Measurements from ENCODE around the gene ZNF608. TPM values are rescaled to one million over a fixed set of nuclear protein-coding genes. Genes with fewer than 3 reads are reported as not detected.

The ZNF608 gene
- total and polyA plus RNA-seq, 4 experiments from 2014 or later, result not detected

GRCh38 chr5:124732428-124733328, 13.8 kb downstream of the ZNF608 start:
- Histone ChIP-seq H3K27me3 (ENCODE audit: insufficient read depth, low read length) (no peaks in the 10 kb centered on the region), H3K9me3 (ENCODE audit: control insufficient read depth in 1 of 2, low read length in 2 of 2) (no peaks in the 10 kb centered on the region), H3K4me3 (ENCODE audit: low read length in 2 of 2) (no peak overlapping the region), H3K27ac (ENCODE audit: low read depth, low read length) (no peak overlapping the region), H3K4me1 (ENCODE audit: insufficient read depth, low read length) (no peaks in the 10 kb centered on the region), H3K36me3 (ENCODE audit: insufficient read depth, low read length) (no peaks in the 10 kb centered on the region)
- H3K36me3 Mint-ChIP-seq, result no peaks in the 10 kb centered on the region
- ChIA-PET POLR2A (ENCODE audit: partially characterized antibody) (no interaction called here), CTCF (ENCODE audit: partially characterized antibody) (no interaction called here)
- H3K4me1 Mint-ChIP-seq, result no peaks in the 10 kb centered on the region
- no peak overlapping the region for H3K27ac Mint-ChIP-seq
- no peak for DNase-seq
- H3K4me3 Mint-ChIP-seq, result no peak overlapping the region
- intact Hi-C loops (cut with micrococcal nuclease), result no loop called here
- peaks cover 0 to 7% (median under 1%) of the 10 kb centered on the region in 8 donors for H3K9me3 Mint-ChIP-seq
- peaks cover 10 to 13% of the 10 kb centered on the region in 2 donors for H3K27me3 Mint-ChIP-seq

- H3K27ac ChIP-seq (ENCODE audit: low read depth, low read length), result no peak overlapping the region
- peaks cover 0 to 9% (median 2%) of the 10 kb centered on the region in 8 donors for H3K9me3 Mint-ChIP-seq
- no peaks in the 10 kb centered on the region for H3K36me3 ChIP-seq (ENCODE audit: insufficient read depth, low read length)
- H3K4me1 ChIP-seq (ENCODE audit: insufficient read depth, low read length), result no peaks in the 10 kb centered on the region
- H3K9me3 ChIP-seq (ENCODE audit: control insufficient read depth in 1 of 2, low read length in 2 of 2), result no peaks in the 10 kb centered on the region
- no peak for DNase-seq
- no peaks in the 10 kb centered on the region for H3K36me3 Mint-ChIP-seq
- intact Hi-C loops (cut with micrococcal nuclease), result no loop called here
- H3K4me1 Mint-ChIP-seq, result no peaks in the 10 kb centered on the region
- H3K27ac Mint-ChIP-seq, result no peak overlapping the region
- no peak overlapping the region for H3K4me3 Mint-ChIP-seq
- POLR2A ChIA-PET (ENCODE audit: partially characterized antibody), result no interaction called here
- H3K4me3 ChIP-seq (ENCODE audit: low read length in 2 of 2), result no peak overlapping the region
- CTCF ChIA-PET (ENCODE audit: partially characterized antibody), result no interaction called here
- no peaks in the 10 kb centered on the region for H3K27me3 ChIP-seq (ENCODE audit: insufficient read depth, low read length)
- peaks cover 5 to 11% of the 10 kb centered on the region in 2 donors for H3K27me3 Mint-ChIP-seq
Measured at GRCh38 chr5:124730381-124730780, 16.1 kb downstream of the ZNF608 start.

GRCh38 chr5:124729720-124730359, 16.6 kb downstream of the ZNF608 start:
- Mint-ChIP-seq H3K9me3 (peaks cover 0 to 6% (median 1%) of the 10 kb centered on the region in 8 donors), H3K27ac (no peak overlapping the region), H3K27me3 (peaks cover 4 to 10% of the 10 kb centered on the region in 2 donors), H3K36me3 (no peaks in the 10 kb centered on the region), H3K4me1 (no peaks in the 10 kb centered on the region), H3K4me3 (no peak overlapping the region)
- Histone ChIP-seq H3K9me3 (ENCODE audit: control insufficient read depth in 1 of 2, low read length in 2 of 2) (no peaks in the 10 kb centered on the region), H3K36me3 (ENCODE audit: insufficient read depth, low read length) (no peaks in the 10 kb centered on the region), H3K4me1 (ENCODE audit: insufficient read depth, low read length) (no peaks in the 10 kb centered on the region), H3K27me3 (ENCODE audit: insufficient read depth, low read length) (no peaks in the 10 kb centered on the region), H3K4me3 (ENCODE audit: low read length in 2 of 2) (no peak overlapping the region), H3K27ac (ENCODE audit: low read depth, low read length) (no peak overlapping the region)
- POLR2A ChIA-PET (ENCODE audit: partially characterized antibody), result no interaction called here
- CTCF ChIA-PET (ENCODE audit: partially characterized antibody), result no interaction called here
- DNase-seq, result no peak
- intact Hi-C loops (cut with micrococcal nuclease), result no loop called here

- Mint-ChIP-seq H3K4me3 (no peak overlapping the region), H3K27me3 (peaks cover 4 to 7% of the 10 kb centered on the region in 2 donors), H3K27ac (no peak overlapping the region), H3K36me3 (no peaks in the 10 kb centered on the region), H3K4me1 (no peaks in the 10 kb centered on the region), H3K9me3 (peaks cover 0 to 7% (median 1%) of the 10 kb centered on the region in 8 donors)
- intact Hi-C loops (cut with micrococcal nuclease), result no loop called here
- H3K27ac ChIP-seq (ENCODE audit: low read depth, low read length), result no peak overlapping the region
- H3K4me1 ChIP-seq (ENCODE audit: insufficient read depth, low read length), result no peaks in the 10 kb centered on the region
- POLR2A ChIA-PET (ENCODE audit: partially characterized antibody), result no interaction called here
- H3K4me3 ChIP-seq (ENCODE audit: low read length in 2 of 2), result no peak overlapping the region
- CTCF ChIA-PET (ENCODE audit: partially characterized antibody), result no interaction called here
- H3K9me3 ChIP-seq (ENCODE audit: control insufficient read depth in 1 of 2, low read length in 2 of 2), result no peaks in the 10 kb centered on the region
- no peaks in the 10 kb centered on the region for H3K36me3 ChIP-seq (ENCODE audit: insufficient read depth, low read length)
- H3K27me3 ChIP-seq (ENCODE audit: insufficient read depth, low read length), result no peaks in the 10 kb centered on the region
- no peak for DNase-seq
Measured at GRCh38 chr5:124728968-124729332, 17.5 kb downstream of the ZNF608 start.

- POLR2A ChIA-PET (ENCODE audit: partially characterized antibody), result no interaction called here
Measured at GRCh38 chr5:124728331-124728967, 18.0 kb downstream of the ZNF608 start.

GRCh38 chr5:124726631-124727362, 19.6 kb downstream of the ZNF608 start:
- Histone ChIP-seq H3K36me3 (ENCODE audit: insufficient read depth, low read length) (no peaks in the 10 kb centered on the region), H3K27ac (ENCODE audit: low read depth, low read length) (no peak overlapping the region), H3K4me3 (ENCODE audit: low read length in 2 of 2) (no peak overlapping the region), H3K4me1 (ENCODE audit: insufficient read depth, low read length) (no peaks in the 10 kb centered on the region), H3K27me3 (ENCODE audit: insufficient read depth, low read length) (no peaks in the 10 kb centered on the region), H3K9me3 (ENCODE audit: control insufficient read depth in 1 of 2, low read length in 2 of 2) (no peaks in the 10 kb centered on the region)
- no peak for DNase-seq
- POLR2A ChIA-PET (ENCODE audit: partially characterized antibody), result no interaction called here
- Mint-ChIP-seq H3K27ac (no peak overlapping the region), H3K4me1 (no peaks in the 10 kb centered on the region), H3K27me3 (peaks cover 1 to 5% of the 10 kb centered on the region in 2 donors), H3K36me3 (no peaks in the 10 kb centered on the region), H3K4me3 (no peak overlapping the region), H3K9me3 (peaks cover 0 to 7% (median 1%) of the 10 kb centered on the region in 8 donors)
- CTCF ChIA-PET (ENCODE audit: partially characterized antibody), result no interaction called here
- intact Hi-C loops (cut with micrococcal nuclease), result no loop called here

More at GRCh38 chr5:124728331-124728967, 18.0 kb downstream of the ZNF608 start:
- no peaks in the 10 kb centered on the region for H3K4me1 Mint-ChIP-seq
- intact Hi-C loops (cut with micrococcal nuclease), result no loop called here
- DNase-seq, result no peak
- no peaks in the 10 kb centered on the region for H3K27me3 ChIP-seq (ENCODE audit: insufficient read depth, low read length)
- no peaks in the 10 kb centered on the region for H3K9me3 ChIP-seq (ENCODE audit: control insufficient read depth in 1 of 2, low read length in 2 of 2)
- H3K4me1 ChIP-seq (ENCODE audit: insufficient read depth, low read length), result no peaks in the 10 kb centered on the region
- peaks cover 0 to 7% (median 1%) of the 10 kb centered on the region in 8 donors for H3K9me3 Mint-ChIP-seq
- CTCF ChIA-PET (ENCODE audit: partially characterized antibody), result no interaction called here
- no peak overlapping the region for H3K27ac Mint-ChIP-seq
- no peak overlapping the region for H3K27ac ChIP-seq (ENCODE audit: low read depth, low read length)
- no peaks in the 10 kb centered on the region for H3K36me3 ChIP-seq (ENCODE audit: insufficient read depth, low read length)
- H3K36me3 Mint-ChIP-seq, result no peaks in the 10 kb centered on the region
- no peak overlapping the region for H3K4me3 ChIP-seq (ENCODE audit: low read length in 2 of 2)
- H3K27me3 Mint-ChIP-seq, result peaks cover 4 to 7% of the 10 kb centered on the region in 2 donors
- H3K4me3 Mint-ChIP-seq, result no peak overlapping the region
